SK-N-SH (cell line): ENCODE data around the gene CNTN4.

Experiments
- FOXJ3 ChIP-seq: sonication (generic); formaldehyde crosslinking; IDR thresholded peaks from 2 replicates; pipeline ENCODE4 v1.5.1; 2020; ENCODE audit warnings: mild to moderate bottlenecking, missing genetic modification reagents
- GABPA ChIP-seq: IDR thresholded peaks from 2 replicates; pipeline ENCODE4 v1.4.0; 2012; ENCODE audit warnings: low read depth, mild to moderate bottlenecking
- JUND ChIP-seq: IDR thresholded peaks from 2 replicates; pipeline ENCODE4 v1.4.0; 2012
- MXI1 ChIP-seq: IDR thresholded peaks from 2 replicates; pipeline ENCODE4 v1.6.1; 2012; ENCODE audit warnings: mild to moderate bottlenecking, low read depth, low read length, improper control_type of control experiment
- NRF1 ChIP-seq: IDR thresholded peaks from 2 replicates; pipeline ENCODE4 v1.6.1; 2012; ENCODE audit warnings: low read depth, mild to moderate bottlenecking, low read length
- POLR2AphosphoS5 ChIP-seq: IDR thresholded peaks from 2 replicates; pipeline ENCODE4 v1.6.1; 2012; ENCODE audit warnings: low read depth, low read length
- RAD21 ChIP-seq: IDR thresholded peaks from 2 replicates; pipeline ENCODE4 v1.6.1; 2012; ENCODE audit warnings: mild to moderate bottlenecking, low read length
- RFX5 ChIP-seq: IDR thresholded peaks from 2 replicates; pipeline ENCODE4 v1.6.1; 2012; ENCODE audit warnings: mild to moderate bottlenecking, improper control_type of control experiment, low read length
- RXRA ChIP-seq: IDR thresholded peaks from 2 replicates; pipeline ENCODE4 v1.4.0; 2012; ENCODE audit warnings: low read depth, mild to moderate bottlenecking, borderline replicate concordance
- YY1 ChIP-seq: IDR thresholded peaks from 2 replicates; pipeline ENCODE4 v1.4.0; 2012; ENCODE audit warnings: low read depth, mild to moderate bottlenecking
- TF ChIP-seq, protein P1 (sequence below): fragments of 200-600 bp; sonication (generic); IDR thresholded peaks from 2 replicates; pipeline ENCODE4 v1.6.1; 2017; ENCODE audit warnings: antibody characterized with exemption, mild to moderate bottlenecking, moderate library complexity
- TF ChIP-seq, protein P2 (sequence below): IDR thresholded peaks from 2 replicates; pipeline ENCODE4 v1.6.1; 2012; ENCODE audit warnings: mild to moderate bottlenecking, low read depth, low read length, moderate library complexity
- TF ChIP-seq, protein P3 (sequence below): fragments of 150-350 bp; IDR thresholded peaks from 2 replicates; pipeline ENCODE4 v1.6.1; 2017; ENCODE audit warnings: antibody characterized with exemption, low read length, low read depth, borderline replicate concordance

DNA sequence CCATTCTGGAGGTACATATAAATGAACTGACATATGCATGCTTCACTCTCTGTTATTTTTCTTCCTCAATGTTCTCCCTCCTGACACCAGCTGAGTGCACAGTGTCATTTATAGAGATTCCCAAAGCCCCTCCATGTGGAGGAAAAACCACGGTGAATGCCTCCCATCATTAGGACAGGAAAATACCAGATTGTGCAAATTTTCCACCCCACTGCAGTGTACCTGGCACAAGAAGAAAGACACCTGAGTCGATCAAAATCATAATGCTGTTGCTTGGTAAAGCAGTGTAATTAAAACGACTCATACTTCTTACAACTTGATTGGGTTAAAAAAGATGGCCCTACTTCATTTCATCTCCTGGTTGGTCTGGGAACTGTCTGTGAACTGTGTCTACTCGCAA lies 720.9 kb downstream of the CNTN4 start:
- no peak for TF ChIP-seq FOXJ3 (CRISPR knock-in tag)
- TF ChIP-seq, protein P1, sequence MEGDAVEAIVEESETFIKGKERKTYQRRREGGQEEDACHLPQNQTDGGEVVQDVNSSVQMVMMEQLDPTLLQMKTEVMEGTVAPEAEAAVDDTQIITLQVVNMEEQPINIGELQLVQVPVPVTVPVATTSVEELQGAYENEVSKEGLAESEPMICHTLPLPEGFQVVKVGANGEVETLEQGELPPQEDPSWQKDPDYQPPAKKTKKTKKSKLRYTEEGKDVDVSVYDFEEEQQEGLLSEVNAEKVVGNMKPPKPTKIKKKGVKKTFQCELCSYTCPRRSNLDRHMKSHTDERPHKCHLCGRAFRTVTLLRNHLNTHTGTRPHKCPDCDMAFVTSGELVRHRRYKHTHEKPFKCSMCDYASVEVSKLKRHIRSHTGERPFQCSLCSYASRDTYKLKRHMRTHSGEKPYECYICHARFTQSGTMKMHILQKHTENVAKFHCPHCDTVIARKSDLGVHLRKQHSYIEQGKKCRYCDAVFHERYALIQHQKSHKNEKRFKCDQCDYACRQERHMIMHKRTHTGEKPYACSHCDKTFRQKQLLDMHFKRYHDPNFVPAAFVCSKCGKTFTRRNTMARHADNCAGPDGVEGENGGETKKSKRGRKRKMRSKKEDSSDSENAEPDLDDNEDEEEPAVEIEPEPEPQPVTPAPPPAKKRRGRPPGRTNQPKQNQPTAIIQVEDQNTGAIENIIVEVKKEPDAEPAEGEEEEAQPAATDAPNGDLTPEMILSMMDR = no peak
- no peak for TF ChIP-seq RXRA
- no peak for TF ChIP-seq RFX5
- TF ChIP-seq RAD21 = no peak
- no peak for TF ChIP-seq GABPA
- no peak for TF ChIP-seq POLR2AphosphoS5
- no peak for TF ChIP-seq YY1
- no peak for TF ChIP-seq MXI1
- TF ChIP-seq JUND = no peak
- TF ChIP-seq NRF1 = no peak
- TF ChIP-seq, protein P2, sequence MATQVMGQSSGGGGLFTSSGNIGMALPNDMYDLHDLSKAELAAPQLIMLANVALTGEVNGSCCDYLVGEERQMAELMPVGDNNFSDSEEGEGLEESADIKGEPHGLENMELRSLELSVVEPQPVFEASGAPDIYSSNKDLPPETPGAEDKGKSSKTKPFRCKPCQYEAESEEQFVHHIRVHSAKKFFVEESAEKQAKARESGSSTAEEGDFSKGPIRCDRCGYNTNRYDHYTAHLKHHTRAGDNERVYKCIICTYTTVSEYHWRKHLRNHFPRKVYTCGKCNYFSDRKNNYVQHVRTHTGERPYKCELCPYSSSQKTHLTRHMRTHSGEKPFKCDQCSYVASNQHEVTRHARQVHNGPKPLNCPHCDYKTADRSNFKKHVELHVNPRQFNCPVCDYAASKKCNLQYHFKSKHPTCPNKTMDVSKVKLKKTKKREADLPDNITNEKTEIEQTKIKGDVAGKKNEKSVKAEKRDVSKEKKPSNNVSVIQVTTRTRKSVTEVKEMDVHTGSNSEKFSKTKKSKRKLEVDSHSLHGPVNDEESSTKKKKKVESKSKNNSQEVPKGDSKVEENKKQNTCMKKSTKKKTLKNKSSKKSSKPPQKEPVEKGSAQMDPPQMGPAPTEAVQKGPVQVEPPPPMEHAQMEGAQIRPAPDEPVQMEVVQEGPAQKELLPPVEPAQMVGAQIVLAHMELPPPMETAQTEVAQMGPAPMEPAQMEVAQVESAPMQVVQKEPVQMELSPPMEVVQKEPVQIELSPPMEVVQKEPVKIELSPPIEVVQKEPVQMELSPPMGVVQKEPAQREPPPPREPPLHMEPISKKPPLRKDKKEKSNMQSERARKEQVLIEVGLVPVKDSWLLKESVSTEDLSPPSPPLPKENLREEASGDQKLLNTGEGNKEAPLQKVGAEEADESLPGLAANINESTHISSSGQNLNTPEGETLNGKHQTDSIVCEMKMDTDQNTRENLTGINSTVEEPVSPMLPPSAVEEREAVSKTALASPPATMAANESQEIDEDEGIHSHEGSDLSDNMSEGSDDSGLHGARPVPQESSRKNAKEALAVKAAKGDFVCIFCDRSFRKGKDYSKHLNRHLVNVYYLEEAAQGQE = no peak
- TF ChIP-seq, protein P3, sequence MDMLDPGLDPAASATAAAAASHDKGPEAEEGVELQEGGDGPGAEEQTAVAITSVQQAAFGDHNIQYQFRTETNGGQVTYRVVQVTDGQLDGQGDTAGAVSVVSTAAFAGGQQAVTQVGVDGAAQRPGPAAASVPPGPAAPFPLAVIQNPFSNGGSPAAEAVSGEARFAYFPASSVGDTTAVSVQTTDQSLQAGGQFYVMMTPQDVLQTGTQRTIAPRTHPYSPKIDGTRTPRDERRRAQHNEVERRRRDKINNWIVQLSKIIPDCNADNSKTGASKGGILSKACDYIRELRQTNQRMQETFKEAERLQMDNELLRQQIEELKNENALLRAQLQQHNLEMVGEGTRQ = no peak
